ENCODE data around the gene NLRP8.
"Not testable (repeated sequence)": the region's sequence is repeated elsewhere in the genome, so short reads cannot be mapped to it uniquely, and the experiment has no call there.

Gene NLRP8

DNA sequence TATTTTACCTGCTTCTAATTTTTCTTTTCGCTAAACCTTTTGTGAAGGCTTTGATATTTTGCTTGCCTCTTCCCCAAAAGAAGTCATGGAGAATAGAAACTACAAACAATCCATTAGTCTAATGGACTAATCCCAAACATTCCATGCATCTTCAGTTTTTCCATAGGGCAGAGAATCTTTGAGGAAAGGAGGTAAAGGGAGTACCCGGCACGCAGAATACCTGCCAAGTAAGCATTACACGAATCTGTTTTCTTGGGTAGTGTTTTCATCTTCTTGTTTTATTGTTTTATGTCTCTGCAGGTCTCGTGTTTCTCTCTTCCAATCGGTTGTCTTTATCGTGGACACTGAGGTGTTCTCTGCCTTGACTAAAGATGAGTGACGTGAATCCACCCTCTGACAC is at the start of gene NLRP8:
TSS of gene NLRP8 (plus strand) at position 301 of the 400 bp plus-strand sequence.
- no peak for DNase-seq

DNA sequence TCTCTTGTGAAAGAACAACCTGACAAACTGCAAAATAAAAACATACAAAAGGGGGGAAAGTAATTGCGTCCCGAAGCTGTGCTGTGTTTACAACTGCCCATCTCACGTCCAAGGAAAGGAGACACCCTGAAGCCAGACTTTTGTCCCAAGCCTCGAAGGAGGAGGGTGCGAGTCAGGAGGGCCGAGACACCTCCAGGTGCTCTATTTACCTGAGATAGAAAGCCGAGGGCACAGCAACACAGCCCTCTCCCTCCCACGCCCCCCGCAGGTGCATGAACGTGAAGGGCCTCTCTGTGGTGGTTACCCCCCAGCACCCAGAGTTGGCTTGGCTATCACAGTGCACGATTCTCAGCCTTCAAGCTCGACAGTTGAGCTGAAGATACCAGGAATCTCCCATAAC is 48.7 kb upstream of the NLRP8 start:
- no peak for DNase-seq

DNA sequence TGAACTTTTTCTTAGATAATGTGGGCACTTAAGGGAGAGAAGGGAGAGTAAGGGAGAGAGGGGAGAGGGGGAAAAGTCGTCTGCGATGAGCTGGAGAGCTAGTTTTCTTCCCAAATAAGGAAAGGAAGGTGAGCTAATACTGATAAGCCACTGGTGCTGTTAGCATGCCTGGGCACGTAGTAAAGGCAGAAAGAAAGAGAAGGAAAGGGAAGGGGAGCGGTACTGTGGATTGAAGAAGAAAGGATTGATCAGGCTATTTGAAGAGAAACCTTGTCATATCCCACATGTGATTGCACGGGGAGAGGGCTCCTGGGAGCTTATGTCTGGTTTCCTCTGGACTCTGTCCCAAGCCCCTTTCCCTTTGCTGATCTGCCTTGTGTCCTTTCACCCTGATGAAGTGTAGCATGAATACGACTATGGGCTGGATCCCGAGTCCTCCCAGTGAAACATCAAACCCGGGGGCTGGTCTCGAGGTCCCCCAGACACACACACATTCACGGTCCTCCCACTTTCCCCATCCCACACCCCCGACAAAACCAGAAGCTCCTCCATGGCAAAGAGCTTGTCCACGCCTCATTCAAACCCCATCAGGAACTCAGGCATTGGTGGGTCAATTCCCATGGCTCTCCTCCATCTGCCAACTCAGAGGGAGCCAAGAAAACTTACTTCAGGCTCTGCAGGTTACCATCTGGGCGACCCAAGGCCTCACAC is 46.1 kb upstream of the NLRP8 start:
- no peak for DNase-seq

DNA sequence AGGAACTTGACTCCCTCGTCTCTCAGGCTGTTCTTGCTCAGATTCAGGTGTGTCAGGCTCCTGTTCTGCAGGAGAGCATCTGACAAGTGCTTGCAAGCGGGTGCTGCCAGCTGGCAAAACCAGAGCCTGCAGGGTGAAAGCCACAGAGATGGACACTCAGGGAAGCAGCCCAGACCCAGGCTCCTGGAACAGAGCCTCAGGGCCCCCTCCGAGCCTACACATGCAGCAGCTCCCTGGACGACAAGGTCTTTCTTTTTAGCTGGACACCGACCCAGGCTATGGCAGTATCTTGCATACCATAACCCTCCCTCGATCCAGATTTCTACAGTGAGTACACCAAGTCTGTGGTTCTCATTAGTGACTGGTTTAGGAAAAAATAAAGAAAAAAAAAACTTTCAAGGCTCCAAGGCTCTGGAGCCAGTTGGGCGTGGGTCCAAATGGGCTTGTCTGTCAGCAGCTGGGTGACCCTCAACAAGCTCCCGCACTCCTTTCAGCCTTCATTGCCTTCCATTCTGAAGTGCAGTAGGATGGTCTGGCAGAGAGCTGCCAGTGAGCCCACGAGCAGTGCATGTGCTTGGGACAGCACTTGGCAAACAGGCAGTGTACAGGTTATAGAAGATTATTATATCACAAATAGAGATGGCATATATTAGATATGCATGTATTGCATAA is 45.4 kb upstream of the NLRP8 start:
- DNase-seq = no peak

DNA sequence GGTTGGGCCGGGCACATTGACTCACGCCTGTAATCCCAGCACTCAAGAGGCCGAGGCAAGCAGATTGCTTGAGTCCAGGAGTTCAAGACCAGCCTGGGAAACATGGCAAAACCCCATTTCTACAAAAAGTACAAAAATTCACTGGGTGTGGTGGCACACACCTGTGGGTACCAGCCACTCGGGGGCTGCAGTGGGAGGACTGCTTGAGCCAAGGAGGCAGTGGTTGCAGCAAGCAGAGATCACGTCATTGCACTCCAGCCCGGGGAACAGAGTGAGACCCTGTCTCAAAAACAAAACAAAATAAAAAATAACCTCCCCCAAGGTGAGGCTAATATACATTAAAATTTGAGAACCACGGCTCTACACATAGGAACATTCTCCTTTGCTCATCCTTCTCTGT is 40.3 kb upstream of the NLRP8 start:
- DNase-seq = no peak

DNA sequence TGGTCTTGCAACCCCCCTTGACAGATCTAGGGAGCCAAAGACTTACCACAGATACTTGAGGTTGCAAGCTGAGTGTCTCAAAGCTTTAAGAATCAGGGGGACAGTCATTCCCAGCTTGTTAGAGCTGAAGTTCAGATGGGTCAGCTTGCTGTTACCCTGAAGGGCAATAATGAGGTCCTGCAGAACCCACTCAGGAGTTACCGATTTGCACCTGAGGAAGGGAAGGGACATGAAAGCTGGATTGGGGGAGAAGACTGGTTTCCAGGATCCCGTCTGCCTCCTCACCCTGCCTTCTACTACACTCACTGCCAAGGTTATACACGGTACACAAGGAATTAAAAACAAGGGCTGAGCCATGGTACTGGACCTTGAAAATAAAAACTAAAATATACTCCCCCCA is 39.9 kb upstream of the NLRP8 start:
- DNase-seq = no peak

DNA sequence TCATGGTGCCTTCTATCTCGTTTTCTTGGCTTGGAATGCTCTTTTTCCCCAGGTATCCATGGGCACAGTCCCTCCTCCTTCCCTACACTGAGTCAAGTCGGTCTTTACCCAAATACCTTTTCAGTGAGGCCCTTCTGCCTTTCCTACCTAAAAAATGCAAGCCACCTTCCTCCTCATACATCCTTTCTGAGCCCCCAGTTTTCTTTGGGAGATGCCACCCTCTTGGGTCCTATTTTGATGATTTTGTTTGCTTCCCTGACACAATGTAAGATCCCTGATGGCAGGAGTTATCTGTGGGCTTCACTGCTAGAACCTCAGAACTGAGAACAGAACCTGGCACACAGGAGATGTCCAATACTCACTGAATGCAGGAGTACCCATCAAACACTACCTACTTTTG is 37.8 kb upstream of the NLRP8 start:
- no peak for DNase-seq

DNA sequence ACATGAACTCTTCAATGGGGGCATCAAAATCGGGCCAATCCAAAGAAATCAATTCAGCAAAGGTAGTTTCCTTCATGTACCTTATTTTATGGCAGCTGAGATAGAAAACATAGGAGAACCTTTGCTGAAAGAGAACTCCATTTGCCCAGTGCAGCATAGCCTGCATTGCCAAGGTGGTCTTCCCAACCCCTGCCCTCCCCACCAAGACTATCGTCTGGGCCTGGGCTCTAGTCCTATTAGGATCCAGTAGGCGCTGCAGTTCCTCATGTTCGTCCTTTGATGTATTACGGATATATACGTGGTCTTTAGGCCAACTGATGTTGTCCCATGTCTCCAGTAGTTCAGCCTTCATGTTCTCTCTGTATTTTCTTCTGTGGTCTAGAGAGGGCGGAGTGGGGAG is 34.7 kb upstream of the NLRP8 start:
- DNase-seq = no peak

DNA sequence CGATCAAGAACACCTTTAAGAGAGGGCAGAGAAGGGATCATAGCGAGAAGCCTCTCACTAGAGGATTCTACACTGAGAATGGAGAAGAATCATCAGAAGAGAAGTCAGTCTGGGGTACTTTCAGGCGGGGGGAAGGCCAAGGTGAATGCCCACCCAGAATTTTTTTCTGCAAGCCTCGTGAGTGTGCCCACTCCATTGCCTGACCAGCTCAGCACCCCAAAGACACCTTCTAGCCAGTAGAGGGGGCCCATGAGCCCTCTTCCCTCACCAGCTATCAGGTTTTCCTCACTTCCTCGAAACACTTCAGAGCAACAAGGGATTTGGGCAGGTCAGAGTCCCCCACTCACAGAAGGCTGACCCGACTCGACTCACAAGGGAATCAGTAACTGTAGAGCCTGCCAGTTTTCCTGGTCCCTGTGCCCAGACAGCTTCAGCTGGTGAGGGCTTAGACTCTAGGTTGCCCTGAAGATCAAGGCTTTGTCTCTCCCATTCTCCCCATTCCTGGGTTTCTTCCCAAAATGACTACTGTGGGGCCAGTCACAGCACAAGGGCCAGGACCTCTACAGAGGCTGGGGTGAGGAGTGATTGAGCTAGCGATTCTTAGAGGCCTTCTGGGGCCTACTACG is 33.9 kb upstream of the NLRP8 start:
- no peak for DNase-seq

DNA sequence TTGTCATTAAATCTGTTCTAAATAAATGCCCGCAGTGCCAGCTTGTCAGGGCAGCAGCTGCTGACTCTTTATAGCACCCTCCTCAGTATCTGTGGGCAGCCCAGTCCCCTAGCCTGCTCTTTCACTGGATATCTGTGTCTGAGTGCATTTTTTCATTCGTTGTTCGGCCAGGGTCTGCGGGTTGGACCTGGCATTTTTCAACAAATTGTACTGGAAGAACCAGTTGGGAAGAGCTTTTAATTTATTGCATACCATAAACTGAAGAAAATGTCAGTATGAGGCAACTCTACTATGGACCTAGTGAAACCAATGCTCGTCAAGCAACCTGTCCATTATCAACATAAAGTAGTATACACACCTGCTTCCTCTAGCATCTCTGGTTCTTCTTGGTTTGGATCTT is 24.1 kb upstream of the NLRP8 start:
- DNase-seq = no peak

DNA sequence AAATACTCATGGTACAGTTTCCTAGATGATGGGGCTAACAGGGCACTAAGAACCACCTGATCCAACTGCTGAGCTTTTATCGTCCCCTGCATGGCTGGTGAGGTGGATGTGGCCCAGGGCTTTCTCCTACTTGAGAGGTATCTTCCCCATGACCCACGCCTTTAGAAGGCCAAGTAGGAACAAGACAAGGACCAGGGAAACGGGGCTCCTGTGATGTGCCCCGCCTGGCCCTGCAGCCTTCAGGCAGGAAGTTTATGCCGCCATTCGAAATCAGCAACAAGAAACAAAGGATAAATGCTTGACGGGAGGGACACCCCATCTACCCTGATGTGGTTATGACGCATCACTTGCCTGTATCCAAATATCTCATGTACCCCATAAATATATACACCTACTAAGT is 19.6 kb upstream of the NLRP8 start:
- DNase-seq = no peak

DNA sequence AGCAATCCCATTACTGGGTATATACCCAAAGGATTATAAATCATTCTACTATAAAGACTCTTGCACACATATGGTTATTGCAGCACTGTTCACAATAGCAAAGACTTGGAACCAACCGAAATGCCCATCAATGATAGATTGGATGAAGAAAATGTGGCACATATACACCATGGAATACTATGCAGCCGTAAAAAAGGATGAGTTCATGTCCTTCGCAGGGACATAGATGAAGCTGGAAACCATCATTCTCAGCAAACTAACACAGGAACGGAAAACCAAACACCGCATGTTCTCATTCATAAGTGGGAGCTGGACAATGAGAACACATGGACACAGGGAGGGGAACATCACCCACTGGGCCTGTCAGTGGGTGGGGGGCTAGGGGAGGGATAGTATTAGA is 18.4 kb upstream of the NLRP8 start:
- not testable (repeated sequence) for DNase-seq

DNA sequence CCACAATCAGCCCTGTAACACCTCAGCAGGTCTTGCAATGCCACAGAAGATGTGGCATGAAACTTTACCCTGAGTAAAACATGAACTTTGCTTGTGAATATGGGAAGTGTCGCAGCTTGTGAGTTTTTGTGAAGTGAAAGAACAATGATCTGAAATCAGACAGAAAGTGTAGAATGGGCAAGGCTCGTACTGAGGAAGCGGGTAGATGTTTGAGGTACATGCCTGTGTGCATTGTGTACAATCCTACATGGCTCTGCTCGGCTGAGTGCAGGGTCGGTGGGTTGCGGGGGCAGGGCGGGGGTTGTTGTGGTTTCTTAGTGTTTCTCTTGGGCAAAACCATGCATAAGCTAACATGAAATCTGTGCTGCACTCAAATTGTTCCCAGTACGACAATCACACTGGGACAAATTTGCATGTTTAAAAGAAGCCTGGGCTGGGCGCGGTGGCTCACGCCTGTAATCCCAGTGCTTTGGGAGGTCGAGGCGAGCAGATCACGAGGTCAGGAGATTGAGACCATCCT is 16.6 kb upstream of the NLRP8 start:
- DNase-seq = no peak

DNA sequence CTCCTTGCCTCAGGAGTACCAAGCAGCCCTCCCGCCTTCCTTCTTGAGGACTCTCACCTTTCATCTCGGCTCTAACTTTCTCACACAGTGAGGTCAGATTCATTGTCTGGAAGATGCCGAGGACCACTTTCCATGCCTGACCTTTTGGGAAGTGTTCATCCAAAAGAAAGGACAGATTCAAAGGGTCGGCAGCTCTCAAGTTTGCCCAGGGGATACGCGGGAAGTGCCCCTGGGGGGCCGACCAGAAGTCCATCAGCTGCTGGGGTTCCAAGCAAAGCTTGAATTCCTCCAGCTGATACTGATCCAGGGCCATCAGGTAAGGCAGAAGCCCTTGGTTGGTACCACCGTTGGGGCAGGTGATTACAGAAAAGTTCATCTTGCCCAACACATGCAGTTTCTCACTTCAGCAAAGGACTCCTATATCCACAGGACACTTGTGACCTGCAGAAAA is 15.7 kb upstream of the NLRP8 start, which contains the start of gene NLRP13:
TSS of gene NLRP13 (minus strand) at position 401 of the 451 bp plus-strand sequence. CDS start at position 376, 25 bp downstream.
- DNase-seq = no peak

DNA sequence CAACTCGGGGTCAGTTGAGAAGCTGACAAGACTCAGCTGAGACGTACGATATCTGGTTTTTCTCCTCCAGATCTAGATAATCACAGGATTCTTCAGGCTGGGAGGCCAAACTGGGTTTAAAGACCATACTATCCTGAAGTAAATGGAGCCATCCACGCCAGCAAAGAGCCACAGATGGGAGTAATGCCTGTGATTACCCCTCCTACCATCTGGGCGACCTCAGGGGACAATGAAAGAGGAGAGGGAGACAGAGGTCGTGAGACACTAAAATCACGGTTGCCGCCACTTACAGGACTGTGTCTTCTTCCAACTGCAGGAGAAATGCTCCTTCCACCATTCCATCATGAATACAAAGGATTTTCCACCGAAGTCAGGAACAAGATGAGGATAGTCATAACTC is 12.4 kb upstream of the NLRP8 start:
- no peak for DNase-seq

DNA sequence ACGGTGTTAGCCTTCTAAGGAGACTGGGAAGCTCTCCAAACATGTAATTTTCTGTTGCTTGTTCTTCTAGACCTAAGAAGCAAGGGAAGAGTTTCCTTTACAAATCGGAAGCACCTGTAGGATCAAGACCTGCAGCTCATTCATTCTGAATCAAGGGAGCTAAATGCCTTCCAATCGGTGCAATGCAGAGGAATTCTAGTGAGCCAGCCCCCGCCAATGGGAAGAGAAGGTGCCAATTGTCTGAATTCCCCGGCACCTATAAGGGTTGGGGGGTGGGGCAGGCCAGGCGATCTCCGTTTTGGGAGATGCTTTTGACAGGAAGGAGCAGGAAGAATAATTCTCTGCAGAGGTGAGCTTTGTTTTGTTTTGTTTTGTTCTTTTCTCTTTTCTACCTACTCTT is 8.4 kb upstream of the NLRP8 start:
- no peak for DNase-seq

DNA sequence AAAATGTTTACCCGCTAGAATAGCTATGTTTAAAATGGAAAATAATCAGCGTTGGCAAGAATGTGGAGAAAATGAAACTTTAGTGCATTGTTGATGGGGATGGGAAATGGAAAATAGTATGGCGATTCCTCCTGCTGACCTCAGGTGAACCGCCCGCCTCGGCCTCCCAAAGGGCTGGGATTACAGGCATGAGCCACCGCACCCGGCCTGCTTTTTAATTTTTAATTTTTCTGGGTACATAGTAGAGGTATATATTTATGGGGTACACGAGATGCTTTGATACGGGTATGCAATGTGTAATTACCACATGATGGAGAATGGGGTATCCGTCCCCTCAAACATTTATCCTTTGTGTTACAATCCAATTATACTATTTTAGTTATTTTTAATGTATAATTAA is 7.3 kb upstream of the NLRP8 start:
- DNase-seq = no peak

DNA sequence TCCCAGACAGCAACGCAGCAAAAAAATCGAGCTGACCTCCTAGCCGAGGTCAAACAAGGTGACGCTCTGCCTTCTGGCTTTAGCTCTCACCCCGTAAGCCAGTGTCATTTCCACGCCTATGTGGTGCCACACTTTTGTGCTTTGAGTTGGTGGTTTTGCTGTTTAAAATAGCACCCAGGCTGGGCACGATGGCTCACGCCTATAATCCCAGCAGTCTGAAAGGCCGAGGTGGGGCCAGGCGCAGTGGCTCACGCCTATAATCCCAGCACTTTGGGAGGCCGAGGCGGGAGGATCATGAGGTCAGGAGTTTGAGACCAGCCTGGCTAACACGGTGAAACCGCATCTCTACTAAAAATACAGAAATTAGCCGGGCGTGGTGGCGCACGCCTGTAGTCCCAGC is 2.9 kb downstream of the NLRP8 start:
- not testable (repeated sequence) for DNase-seq

DNA sequence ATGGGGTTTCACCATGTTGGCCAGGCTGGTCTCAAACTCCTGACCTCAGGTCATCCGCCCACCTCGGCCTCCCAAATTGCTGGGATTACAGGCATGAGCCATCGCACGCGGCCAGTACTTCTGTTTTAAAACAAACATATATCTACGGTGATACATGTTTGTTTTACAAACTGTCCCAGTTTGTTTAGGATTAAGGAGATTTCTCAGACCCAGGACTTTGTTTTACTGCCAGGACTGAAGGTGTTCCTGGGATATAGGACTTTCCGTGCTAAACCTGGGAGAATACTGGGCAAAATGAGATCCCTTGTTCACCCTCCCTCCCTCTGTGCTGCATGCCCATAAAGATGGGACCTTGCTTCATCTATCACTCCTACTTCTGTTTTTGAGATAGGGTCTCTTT is 8.8 kb downstream of the NLRP8 start:
- DNase-seq = no peak

DNA sequence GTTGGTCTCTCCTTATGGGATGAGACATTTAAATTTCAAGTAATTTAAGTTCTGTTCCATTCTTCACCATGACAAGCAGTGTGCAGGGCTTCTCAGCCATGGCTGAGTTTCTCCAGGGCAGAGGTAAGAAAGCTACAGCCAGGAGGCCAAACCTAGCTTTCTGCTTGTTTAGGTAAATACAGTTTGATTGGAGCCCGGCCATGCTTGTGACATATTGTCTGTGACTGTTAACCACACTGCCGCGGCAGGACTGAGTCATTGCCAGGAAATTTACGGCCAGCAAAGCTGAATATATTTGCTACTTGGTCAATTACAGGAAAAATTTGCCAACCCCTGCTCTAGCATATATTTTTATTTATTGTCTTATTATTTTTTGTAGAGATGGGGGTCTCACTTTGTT is 10.7 kb downstream of the NLRP8 start:
- no peak for DNase-seq

DNA sequence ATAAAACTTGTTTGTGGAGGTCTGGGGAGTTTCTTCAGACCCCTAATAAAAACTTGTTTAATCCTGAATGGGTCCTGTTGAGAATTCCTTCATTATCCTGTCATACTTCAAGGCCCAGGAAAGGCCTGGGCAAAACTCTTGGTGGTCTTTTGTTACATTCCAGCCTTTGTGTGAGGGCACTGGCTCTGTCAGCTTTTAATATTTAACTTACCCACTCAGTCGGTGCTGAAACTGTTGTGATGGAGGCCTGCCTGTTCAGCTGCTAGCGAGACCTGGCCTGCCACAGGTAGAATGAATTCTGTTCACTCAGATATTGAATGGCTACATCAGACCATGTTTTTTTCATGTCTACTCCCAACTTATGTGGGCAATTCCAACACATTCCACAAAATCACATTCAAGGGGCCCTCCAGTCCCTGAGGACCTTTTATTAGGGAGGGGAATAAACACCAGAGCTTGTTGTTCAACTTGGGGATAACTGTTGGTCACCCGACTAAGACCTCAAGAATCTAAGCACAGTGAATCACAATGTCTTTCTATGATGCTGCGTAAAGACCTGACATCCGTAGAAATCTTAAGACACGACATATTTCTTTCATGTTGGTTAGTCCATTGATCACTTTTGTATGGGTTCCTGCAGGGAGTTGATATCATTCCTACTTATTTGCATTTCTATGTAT is 12.5 kb downstream of the NLRP8 start:
- DNase-seq = no peak

DNA sequence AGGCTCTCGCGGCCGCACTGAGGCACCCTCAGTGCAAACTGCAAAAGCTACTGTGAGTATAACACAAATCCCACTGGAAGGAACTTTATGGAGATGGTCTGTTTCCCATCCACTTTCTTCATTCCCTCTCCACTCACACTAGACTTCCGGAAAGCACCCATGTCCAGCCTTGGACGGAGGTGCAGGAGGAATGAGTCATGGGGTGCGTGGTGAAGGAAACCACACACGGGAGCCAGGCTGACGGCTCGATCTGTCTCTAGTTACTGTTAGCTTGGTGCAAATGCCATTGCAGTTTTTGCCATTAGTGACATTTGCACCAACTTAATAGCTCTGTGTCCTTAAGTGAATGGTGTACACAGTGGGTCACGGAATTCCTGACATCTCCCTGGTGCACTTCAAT is 14.6 kb downstream of the NLRP8 start:
- DNase-seq = no peak

DNA sequence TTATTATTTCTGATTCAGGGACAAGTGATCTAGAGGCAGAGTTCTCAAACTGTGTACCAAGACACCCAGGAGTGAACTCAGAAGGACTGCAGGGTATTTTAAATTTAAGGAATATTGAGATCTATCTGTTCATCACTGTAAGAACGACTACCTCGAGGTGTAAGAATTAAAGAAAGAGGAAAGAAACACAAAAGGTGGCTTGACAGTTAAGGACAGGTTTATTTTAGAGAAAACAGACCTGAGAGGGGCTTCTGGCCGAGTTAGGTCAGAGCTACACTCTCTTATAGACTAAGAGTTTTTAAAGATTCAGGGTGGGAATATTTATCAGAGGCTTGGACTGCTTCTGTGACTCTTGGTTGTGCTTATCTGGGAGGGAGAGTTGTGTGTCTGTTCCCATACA is 26.4 kb downstream of the NLRP8 start:
- DNase-seq = no peak

Data from islet precursor cell (in vitro differentiated cells).